ENCODE measurements around the gene CDC42EP4.

DNA sequence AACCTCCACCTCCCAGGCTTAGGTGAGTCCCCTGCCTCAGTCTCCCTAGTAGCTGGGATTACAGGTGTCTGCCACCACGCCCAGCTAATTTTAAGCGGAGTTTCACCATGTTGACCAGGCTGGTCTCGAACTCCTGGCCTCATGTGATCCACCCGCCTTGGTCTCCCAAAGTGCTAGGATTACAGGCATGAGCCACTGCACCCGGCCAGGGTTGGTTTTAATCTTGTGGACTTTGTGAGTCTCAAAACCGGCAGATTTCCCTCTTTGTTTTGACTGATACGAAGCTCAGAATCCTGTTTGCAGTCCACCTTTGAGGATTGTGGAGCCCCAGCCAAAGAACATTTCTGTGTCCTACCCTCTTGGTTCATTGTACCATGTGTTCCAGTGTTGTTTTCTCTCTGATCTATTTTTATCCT lies 33.7 kb downstream of the CDC42EP4 start:
- TF ChIP-seq EP300 (conservative IDR thresholded peaks at IDR 0.05; ENCODE audit: poor library complexity, severe bottlenecking) (no peak), POLR2AphosphoS5 (IDR thresholded peaks at IDR 0.05) (no peak), EZH2 (IDR thresholded peaks at IDR 0.05; ENCODE audit: borderline replicate concordance, insufficient read depth, low read length, poor library complexity, severe bottlenecking) (no peak), MXI1 (conservative IDR thresholded peaks at IDR 0.05; ENCODE audit: poor library complexity, severe bottlenecking) (no peak), SMC3 (conservative IDR thresholded peaks at IDR 0.05; ENCODE audit: poor library complexity) (no peak)
- TF ChIP-seq, protein P1, sequence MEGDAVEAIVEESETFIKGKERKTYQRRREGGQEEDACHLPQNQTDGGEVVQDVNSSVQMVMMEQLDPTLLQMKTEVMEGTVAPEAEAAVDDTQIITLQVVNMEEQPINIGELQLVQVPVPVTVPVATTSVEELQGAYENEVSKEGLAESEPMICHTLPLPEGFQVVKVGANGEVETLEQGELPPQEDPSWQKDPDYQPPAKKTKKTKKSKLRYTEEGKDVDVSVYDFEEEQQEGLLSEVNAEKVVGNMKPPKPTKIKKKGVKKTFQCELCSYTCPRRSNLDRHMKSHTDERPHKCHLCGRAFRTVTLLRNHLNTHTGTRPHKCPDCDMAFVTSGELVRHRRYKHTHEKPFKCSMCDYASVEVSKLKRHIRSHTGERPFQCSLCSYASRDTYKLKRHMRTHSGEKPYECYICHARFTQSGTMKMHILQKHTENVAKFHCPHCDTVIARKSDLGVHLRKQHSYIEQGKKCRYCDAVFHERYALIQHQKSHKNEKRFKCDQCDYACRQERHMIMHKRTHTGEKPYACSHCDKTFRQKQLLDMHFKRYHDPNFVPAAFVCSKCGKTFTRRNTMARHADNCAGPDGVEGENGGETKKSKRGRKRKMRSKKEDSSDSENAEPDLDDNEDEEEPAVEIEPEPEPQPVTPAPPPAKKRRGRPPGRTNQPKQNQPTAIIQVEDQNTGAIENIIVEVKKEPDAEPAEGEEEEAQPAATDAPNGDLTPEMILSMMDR (IDR thresholded peaks at IDR 0.05; ENCODE audit: poor library complexity, severe bottlenecking): no peak

Data from neural cell (in vitro differentiated cells).